GM19372 (cell line): ENCODE results near the gene FKBP10.
"Not testable (repeated sequence)": the region's sequence is repeated elsewhere in the genome, so short reads cannot be mapped to it uniquely, and the experiment has no call there.

Experiments
- ATAC-seq: cut with Tn5 transposase; IDR thresholded peaks from one replicate; pipeline ENCODE4 v1.9.1; 2021; ENCODE audit warnings: mild to moderate bottlenecking, low read depth, moderate library complexity; ENCODE audit not compliant: unreplicated experiment

The FKBP10 gene

GRCh38 chr17:41803049-41804020 lies 9.5 kb upstream of the FKBP10 start:
- no peak for ATAC-seq

GRCh38 chr17:41806685-41807445 lies 5.9 kb upstream of the FKBP10 start:
- ATAC-seq = no peak

GRCh38 chr17:41810659-41811548 lies 1.9 kb upstream of the FKBP10 start:
- no peak for ATAC-seq

DNA sequence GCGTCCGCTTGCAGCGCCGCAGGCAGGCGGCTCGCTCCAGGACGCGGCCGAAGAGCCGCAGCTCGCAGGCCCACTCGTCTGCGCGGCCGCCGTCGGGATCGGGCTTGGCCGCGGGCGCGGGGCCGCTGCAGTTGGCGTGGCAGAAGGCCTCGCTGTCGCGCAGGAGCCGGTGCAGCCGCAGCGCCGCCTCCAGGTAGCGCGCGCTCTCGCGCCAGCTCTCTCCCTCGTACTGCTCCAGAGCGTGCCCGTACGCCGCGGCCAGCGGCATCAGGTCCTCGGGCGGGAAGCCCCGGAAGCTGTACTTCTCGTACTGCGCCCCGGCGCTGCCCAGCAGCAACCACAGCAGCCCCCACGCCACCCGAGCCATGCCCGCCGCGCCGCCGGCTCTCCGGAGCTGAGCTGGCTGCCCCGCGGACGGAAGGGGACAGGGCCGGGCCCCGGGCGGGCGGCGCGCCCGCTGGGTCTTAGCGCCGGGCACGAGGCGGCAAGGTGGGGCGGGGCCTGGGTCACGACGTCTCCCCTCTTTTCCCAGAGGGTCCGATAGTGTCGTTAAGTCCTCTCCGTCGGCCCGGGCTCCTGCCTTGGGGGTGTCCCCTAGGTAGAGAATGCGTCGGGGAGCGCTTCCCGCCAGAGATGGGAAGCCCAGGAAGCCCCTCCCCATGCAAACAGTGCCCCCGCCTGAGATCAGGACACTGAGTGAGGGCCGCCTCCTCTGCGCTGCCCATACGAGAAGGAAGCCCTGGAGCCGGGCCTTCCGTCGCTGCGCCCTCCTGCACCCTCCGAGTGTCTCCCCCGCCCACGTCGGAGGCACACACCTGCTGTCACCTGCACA lies 1.0 kb upstream of the FKBP10 start, which contains the start of gene P3H4:
Gene P3H4 (minus strand): TSS at position 401 of the 832 bp plus-strand sequence. CDS start 34 bp downstream, at position 367.
- peak; percentile 79 for ATAC-seq

DNA sequence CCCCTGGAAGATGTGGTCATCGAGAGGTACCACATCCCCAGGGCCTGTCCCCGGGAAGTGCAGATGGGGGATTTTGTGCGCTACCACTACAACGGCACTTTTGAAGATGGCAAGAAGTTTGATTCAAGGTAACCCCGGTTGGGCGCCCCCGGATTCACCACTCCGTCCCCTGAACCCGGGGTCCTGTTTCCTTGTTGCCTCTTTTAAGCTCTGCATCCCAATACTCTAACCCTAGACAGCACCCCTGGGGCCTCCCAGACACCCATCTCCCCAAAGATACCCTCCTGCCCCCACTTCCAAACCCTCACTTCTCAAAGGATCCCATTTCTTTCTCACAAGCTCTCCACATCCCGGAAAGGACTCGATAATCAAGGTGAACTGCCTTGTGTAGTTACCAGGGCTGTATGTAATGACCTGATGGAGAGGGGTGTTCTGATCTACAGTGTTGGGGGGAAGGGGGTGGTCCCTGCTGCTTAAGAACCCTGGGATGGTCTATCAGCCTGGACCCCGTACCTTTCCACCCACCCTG lies 412 bp downstream of the FKBP10 start:
- ATAC-seq = no peak

- ATAC-seq = no peak
These were observed 908 bp downstream of the FKBP10 start for GRCh38 chr17:41813699-41814124.

DNA sequence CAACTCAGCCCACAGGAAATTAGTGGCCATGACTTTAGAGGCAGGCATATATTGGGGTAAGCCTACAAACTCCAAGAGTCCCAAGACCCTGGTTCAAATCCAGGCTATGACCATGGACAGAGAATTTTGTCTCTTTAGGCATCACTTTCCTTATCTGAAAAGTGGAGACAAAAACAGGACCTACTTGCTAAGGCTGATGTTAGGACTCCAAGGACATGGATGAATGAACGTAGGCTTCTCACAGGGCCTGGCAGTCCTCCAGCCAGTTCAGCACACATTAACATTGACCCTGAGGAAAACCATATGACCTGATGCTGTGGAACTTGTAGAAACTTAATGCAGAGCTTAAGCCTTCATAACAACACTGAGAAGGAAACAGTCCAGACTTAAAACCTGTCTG lies 1.4 kb downstream of the FKBP10 start:
- no peak for ATAC-seq

DNA sequence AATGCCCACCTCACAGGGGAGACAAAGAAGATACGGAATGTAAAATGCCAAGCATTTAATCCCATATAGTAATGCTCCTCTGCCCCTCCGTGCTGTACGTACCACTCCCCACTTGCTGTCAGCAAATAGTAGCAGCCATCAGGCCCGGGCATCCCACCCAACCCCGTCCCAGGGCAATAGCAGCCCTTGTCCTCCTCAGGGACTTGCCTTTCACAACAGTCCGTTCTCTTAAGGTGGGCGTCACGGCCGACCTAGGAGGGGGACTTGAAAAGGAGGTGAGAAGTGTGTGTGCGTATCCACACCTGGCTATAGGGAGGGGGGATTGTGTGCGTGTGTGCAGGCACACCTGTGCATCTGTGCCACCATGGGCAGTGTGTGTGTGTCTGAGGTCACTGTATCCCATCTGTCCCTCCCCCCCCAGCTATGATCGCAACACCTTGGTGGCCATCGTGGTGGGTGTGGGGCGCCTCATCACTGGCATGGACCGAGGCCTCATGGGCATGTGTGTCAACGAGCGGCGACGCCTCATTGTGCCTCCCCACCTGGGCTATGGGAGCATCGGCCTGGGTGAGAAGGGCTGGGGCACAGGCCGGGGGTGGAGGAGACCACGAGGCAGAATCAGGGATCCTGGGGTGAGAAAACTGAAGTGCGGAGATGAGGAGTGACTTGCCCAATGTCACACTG lies 4.0 kb downstream of the FKBP10 start:
- no peak for ATAC-seq

DNA sequence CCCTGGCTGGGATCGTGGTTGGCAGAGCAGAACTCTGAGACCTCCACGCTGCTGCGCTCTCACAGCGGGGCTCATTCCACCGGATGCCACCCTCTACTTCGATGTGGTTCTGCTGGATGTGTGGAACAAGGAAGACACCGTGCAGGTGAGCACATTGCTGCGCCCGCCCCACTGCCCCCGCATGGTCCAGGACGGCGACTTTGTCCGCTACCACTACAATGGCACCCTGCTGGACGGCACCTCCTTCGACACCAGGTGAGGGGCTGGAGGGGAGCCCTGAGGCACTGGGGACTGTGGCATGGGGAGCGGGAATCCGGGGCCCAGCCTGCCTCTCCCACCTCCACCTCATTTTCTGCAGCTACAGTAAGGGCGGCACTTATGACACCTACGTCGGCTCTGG lies 5.2 kb downstream of the FKBP10 start:
- no peak for ATAC-seq

DNA sequence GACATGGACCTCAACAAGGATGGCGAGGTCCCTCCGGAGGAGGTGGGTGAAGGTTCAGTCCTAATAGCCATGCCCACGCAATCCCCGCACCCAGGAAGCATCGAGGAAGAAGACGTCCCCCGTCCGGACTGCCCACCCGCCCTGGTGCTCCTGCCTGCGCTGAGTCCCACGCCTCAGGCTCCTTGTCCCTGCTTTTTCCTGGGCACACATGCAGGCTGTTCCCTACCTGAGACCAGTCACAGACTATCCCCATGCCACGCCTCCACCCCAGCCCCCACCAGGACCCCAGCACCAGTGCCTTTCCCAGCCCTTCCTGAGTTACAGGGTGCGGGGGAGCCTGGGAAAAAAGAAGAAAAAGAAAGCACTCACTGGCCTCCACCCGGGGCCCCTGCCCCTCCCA lies 9.0 kb downstream of the FKBP10 start:
- ATAC-seq = no peak

DNA sequence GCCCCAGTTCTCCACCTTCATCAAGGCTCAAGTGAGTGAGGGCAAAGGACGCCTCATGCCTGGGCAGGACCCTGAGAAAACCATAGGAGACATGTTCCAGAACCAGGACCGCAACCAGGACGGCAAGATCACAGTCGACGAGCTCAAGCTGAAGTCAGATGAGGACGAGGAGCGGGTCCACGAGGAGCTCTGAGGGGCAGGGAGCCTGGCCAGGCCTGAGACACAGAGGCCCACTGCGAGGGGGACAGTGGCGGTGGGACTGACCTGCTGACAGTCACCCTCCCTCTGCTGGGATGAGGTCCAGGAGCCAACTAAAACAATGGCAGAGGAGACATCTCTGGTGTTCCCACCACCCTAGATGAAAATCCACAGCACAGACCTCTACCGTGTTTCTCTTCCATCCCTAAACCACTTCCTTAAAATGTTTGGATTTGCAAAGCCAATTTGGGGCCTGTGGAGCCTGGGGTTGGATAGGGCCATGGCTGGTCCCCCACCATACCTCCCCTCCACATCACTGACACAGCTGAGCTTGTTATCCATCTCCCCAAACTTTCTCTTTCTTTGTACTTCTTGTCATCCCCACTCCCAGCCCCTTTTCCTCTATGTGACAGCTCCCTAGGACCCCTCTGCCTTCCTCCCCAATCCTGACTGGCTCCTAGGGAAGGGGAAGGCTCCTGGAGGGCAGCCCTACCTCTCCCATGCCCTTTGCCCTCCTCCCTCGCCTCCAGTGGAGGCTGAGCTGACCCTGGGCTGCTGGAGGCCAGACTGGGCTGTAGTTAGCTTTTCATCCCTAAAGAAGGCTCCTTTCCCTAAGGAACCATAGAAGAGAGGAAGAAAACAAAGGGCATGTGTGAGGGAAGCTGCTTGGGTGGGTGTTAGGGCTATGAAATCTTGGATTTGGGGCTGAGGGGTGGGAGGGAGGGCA lies 9.7 kb downstream of the FKBP10 start:
- ATAC-seq = no peak

DNA sequence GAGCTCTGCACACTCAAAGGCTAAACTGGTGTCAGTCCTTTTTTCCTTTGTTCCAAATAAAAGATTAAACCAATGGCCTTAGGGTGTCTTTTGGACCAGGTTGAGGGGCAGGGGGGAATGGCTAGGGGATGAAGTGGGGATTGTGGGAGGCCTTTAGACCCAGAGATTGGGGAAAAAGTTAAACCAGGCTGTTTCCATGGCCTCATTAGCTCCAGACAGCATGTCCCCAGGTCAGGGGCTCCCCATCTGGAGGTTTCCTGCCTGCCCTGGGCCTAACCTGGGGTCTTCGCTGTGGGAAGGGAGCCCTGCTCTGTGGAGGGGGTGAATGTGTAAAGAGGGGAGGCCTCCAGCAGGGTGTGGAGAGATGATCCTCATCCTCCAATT lies 10.3 kb downstream of the FKBP10 start:
- no peak for ATAC-seq

DNA sequence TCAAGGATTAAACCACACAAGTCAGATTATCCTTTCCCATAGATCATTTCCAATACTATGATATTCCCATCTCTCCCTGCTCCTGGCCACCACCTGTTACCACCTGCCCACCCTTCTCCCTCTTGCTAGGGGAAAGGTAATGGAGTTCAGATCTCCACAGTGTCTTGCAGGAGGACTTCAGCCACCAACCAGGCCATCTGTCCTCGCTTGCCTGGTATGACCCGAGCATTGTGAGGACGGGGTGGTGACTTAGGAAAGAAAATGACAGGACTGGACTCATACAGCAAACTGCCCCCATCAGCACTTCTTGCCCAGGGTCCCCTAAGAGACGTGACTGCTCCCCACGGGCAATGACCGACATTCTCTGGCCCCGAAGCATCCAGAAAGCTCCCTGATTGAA lies 10.8 kb downstream of the FKBP10 start:
- ATAC-seq = no peak

DNA sequence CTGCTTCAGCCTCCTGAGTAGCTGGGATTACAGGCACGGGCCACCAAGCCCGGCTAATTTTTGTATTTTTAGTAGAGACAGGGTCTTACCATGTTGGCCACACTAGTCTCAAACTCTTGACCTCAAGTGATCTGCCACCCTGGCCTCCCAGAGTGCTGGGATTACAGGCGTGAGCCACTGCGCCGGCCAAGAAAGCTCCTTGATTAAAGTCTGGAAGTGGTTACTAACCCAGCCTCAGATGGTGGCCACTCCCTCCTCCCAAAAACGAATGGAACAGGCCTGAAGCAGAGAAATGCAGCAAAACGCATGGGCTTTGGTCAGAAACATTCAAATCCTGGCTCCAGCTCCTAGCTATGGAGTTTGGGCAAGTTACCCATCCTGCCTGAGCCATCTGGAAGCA lies 11.3 kb downstream of the FKBP10 start:
- ATAC-seq = no peak

DNA sequence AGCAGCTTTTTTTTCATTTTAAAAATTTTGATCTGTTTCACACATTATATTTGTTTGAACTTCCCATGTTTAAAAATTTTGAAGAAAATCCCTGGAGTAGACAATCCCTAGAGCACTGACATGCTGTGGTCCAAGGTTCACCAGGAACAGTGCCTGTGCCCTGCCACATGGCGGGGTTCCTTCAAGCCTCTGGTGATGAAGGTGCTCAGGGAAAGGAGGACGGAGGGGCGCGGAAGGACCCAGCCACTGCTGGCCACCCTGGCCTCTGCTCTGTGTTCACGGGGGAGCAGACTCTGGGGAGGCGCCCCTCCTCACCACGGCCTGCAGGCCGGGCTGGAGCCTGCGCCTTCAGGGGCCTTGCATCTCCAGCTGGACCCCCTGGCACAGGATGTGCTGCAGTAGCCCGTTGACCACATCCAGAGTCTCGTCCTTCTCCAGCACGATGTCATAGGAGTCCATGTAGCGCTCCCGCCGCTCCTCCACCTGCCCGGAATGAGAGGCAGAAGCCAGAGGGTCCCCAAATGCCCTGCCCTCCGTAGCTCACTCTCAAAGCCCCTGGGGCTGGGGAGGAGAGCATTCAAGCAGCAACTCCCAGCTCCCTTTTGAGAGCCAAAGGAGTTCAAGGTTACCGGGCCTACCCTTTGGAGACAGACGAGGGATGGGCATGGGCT lies 12.5 kb downstream of the FKBP10 start:
- ATAC-seq = no peak

DNA sequence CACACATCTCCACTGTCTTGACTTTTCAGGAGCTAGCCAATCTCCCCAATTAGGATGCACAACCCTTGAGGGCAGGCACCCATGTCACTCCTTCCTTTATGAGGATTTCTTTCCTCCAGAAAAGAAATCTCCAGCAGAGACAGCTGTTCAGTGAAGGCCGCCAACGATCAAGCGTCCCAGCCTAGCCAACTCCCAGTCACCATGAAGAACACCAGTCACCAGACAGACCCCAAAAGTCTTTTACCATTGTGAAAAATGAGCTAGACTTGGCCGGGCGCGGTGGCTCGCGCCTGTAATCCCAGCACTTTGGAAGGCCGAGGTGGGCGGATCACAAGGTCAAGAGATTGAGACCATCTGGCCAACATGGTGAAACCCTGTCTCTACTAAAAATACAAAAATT lies 17.2 kb downstream of the FKBP10 start:
- not testable (repeated sequence) for ATAC-seq

GRCh38 chr17:41835214-41835799 lies 22.5 kb downstream of the FKBP10 start:
- ATAC-seq = no peak
